Endothelial cell of umbilical vein (primary cell): ENCODE results near the gene CREB3. TPM values are rescaled to one million over a fixed set of nuclear protein-coding genes. Genes with fewer than 3 reads are reported as not detected.

Experiments
- BruUV-seq: library from RNA; stranded (reverse); fragments of 400-500 nt; replicated peaks from 2 replicates; lab custom pipeline; 2021; lab: Mats Ljungman, UMichigan
- CTCF ChIA-PET: fragments of 300-600, 350-600 bp; sonication (Branson Sonifier 250); formaldehyde crosslinking; loops from one replicate; lab custom pipeline; 2021; ENCODE audit warnings: antibody characterized with exemption, inconsistent platforms; lab: Charles Lee
- POLR2A ChIA-PET: fragments of 300-600, 350-600 bp; sonication (Branson Sonifier 250); formaldehyde crosslinking; loops from one replicate; lab custom pipeline; 2021; ENCODE audit warnings: antibody characterized with exemption, inconsistent platforms; lab: Charles Lee
- DNase-seq: peaks from one replicate; pipeline ENCODE4 v3.0.0-alpha.2; 2011; ENCODE audit warnings: low read depth, low spot score
- FAIRE-seq: peaks from 2 replicates; lab custom pipeline; 2011; peaks lifted over from hg19 to GRCh38; lab: Jason Lieb, UNC
- H2AFZ ChIP-seq: 2 replicates; pipeline ENCODE4 v1.6.0; 2012; ENCODE audit warnings: low read depth, low read length, control low read depth, inconsistent platforms
- H3K27ac ChIP-seq: 2 replicates; pipeline ENCODE4 v1.5.1; 2011; ENCODE audit warnings: low read depth, mild to moderate bottlenecking, control low read depth, low read length, moderate library complexity; ENCODE audit not compliant: insufficient read depth
- H3K27me3 ChIP-seq, 2 experiments: 2 replicates each; pipeline versions ENCODE4 v1.6.0 to v1.6.1; 2011; ENCODE audit warnings: low read length in 2 of 2, mixed read lengths in 1 of 2; ENCODE audit not compliant: control insufficient read depth in 2 of 2, insufficient read depth in 2 of 2
- H3K36me3 ChIP-seq, 2 experiments: 2 replicates in 1 of 2; 3 replicates in 1 of 2; pipeline ENCODE4 v1.5.1; 2011; ENCODE audit warnings: low read length in 2 of 2, mild to moderate bottlenecking in 1 of 2, moderate library complexity in 1 of 2; ENCODE audit not compliant: control insufficient read depth in 2 of 2, insufficient read depth in 2 of 2; ENCODE audit errors: extremely low read depth in 1 of 2
- H3K4me1 ChIP-seq: 3 replicates; pipeline ENCODE4 v1.5.1; 2011; ENCODE audit warnings: mild to moderate bottlenecking, low read length; ENCODE audit not compliant: control insufficient read depth, insufficient read depth; ENCODE audit errors: extremely low read depth
- H3K4me2 ChIP-seq: 2 replicates; pipeline ENCODE4 v1.6.1; 2011; ENCODE audit warnings: low read length, control low read depth, mixed read lengths; ENCODE audit not compliant: insufficient read depth
- H3K4me3 ChIP-seq, 3 experiments: fragments of 200-600 bp in 1 of 3; sonication (generic), shearing (Covaris generic) in 1 of 3; replicated peaks in 1 of 3; 2 replicates each; pipeline ENCODE4 v1.5.1; 2011 to 2016; ENCODE audit warnings: control low read depth in 3 of 3, low read length in 3 of 3, mild to moderate bottlenecking in 2 of 3, inconsistent platforms in 1 of 3, low read depth in 1 of 3, moderate library complexity in 1 of 3; ENCODE audit not compliant: insufficient read depth in 1 of 3
- H3K79me2 ChIP-seq: 2 replicates; pipeline ENCODE4 v1.6.0; 2012; ENCODE audit warnings: low read length, inconsistent platforms; ENCODE audit not compliant: control insufficient read depth, insufficient read depth
- H3K9ac ChIP-seq: replicated peaks from 2 replicates; pipeline ENCODE3; 2011; ENCODE audit warnings: low read length, control low read depth; ENCODE audit not compliant: insufficient read depth; ENCODE audit errors: extremely low read depth
- H3K9me1 ChIP-seq: replicated peaks from 3 replicates; pipeline ENCODE4 v1.6.0; 2011; ENCODE audit warnings: mild to moderate bottlenecking, low read length; ENCODE audit not compliant: control insufficient read depth, insufficient read depth; ENCODE audit errors: extremely low read depth
- H3K9me3 ChIP-seq: replicated peaks from 2 replicates; pipeline ENCODE4 v1.5.1; 2012; ENCODE audit warnings: low read length, inconsistent platforms; ENCODE audit not compliant: control insufficient read depth, insufficient read depth
- H4K20me1 ChIP-seq: replicated peaks from 2 replicates; pipeline ENCODE3; 2011; ENCODE audit warnings: mild to moderate bottlenecking, low read length; ENCODE audit not compliant: control insufficient read depth, insufficient read depth; ENCODE audit errors: extremely low read depth
- EZH2 ChIP-seq: IDR thresholded peaks from 2 replicates; pipeline ENCODE4 v1.6.1; 2012; ENCODE audit warnings: borderline replicate concordance, low read depth, mild to moderate bottlenecking, moderate library complexity, low read length, inconsistent platforms; ENCODE audit not compliant: severe bottlenecking
- FOS ChIP-seq: IDR thresholded peaks from 2 replicates; pipeline ENCODE4 v1.6.1; 2011; ENCODE audit warnings: mild to moderate bottlenecking, low read length, moderate library complexity, borderline replicate concordance; ENCODE audit not compliant: insufficient read depth
- GATA2 ChIP-seq: IDR thresholded peaks from 2 replicates; pipeline ENCODE4 v1.7.0; 2011; ENCODE audit warnings: low read depth, mild to moderate bottlenecking, moderate library complexity, mixed read lengths, low read length; ENCODE audit not compliant: insufficient read length, insufficient read depth
- JUN ChIP-seq: IDR thresholded peaks from 2 replicates; pipeline ENCODE4 v1.6.1; 2011; ENCODE audit warnings: borderline replicate concordance, low read depth; ENCODE audit not compliant: insufficient read length, insufficient read depth
- MYC ChIP-seq: IDR thresholded peaks from one replicate; pipeline ENCODE4 v1.6.1; 2011; ENCODE audit warnings: mild to moderate bottlenecking, low read depth, low read length
- POLR2A ChIP-seq: IDR thresholded peaks from 2 replicates; pipeline ENCODE4 v1.6.1; 2012; ENCODE audit warnings: low read depth, mild to moderate bottlenecking, control low read depth, low read length
- POLR2AphosphoS5 ChIP-seq: IDR thresholded peaks from 2 replicates; pipeline ENCODE4 v1.6.1; 2012; ENCODE audit warnings: low read depth, mild to moderate bottlenecking, control low read depth, low read length, moderate library complexity; ENCODE audit not compliant: insufficient read depth
- dilution Hi-C: fragments of 300-500 bp; cut with MboI; formaldehyde crosslinking; loops from one replicate; pipeline ENCODE4 v1.15.0; 2019; ENCODE audit warnings: low sequenced_read_pairs; ENCODE audit not compliant: extremely low pct_ligation_motif_present
- intact Hi-C: fragments of 100-400 bp; cut with micrococcal nuclease; formaldehyde crosslinking; loops from one replicate; pipeline ENCODE4 v1.10.0; 2022
- polyA plus RNA-seq, 4 experiments: library from polyadenylated mRNA; depleted of rRNA in 3 of 4; stranded (reverse) in 3 of 4; unstranded in 1 of 4; fragments of >200 nt; gene quantifications; 2 replicates each; pipeline versions ENCODE4 v1.2.1 to v1.2.3, GENCODE V29; 2011 to 2012; ENCODE audit warnings: missing spikeins in 1 of 4
- total RNA-seq: library from RNA; stranded (reverse); gene quantifications from 2 replicates; pipeline ENCODE4 v1.2.3, GENCODE V29; 2021
- TF ChIP-seq, protein P1 (sequence below), 2 donors: IDR thresholded peaks; 1 replicate in 1 of 2; 2 replicates in 1 of 2; pipeline ENCODE4 v1.5.1; 2011; ENCODE audit warnings: low read length in 2 of 2, mild to moderate bottlenecking in 2 of 2, moderate library complexity in 2 of 2, control low read depth in 1 of 2, inconsistent platforms in 1 of 2, low read depth in 1 of 2; ENCODE audit not compliant: insufficient read depth in 1 of 2; ENCODE audit errors: extremely low read depth in 1 of 2
- TF ChIP-seq, protein P2 (sequence below): IDR thresholded peaks from 2 replicates; pipeline ENCODE4 v1.6.1; 2011; ENCODE audit not compliant: insufficient read depth, insufficient read length

Gene CREB3
- total and polyA plus RNA-seq, 2 donors (not counting 3 experiments of a cell fraction or from before 2014, with no cell fraction given), result 39.8 to 52.1 TPM

DNA sequence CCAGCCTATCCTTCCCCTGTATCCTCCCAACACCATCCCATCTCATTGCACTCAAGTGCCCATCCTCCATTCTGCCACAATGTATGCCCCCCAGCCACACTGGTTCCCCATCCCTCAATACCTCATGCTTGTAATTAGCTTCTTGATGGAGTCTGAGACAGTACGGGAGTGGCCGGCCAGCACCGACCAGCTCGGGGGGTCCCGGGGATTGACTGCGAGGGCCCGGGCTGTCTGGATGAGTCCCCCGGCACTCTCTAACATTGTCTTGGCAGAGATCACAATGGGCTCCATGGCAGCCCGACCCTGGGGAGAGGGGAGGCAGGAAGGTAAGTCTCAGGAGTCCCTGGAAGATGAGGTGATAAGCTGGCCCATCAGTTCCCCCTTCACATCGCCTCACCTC lies 25.5 kb upstream of the CREB3 start:
- no peak overlapping the region for H3K4me2 ChIP-seq
- TF ChIP-seq GATA2 (no peak), POLR2AphosphoS5 (no peak), EZH2 (no peak), POLR2A (no peak), MYC (no peak), FOS (no peak), JUN (no peak)
- TF ChIP-seq, protein P1, sequence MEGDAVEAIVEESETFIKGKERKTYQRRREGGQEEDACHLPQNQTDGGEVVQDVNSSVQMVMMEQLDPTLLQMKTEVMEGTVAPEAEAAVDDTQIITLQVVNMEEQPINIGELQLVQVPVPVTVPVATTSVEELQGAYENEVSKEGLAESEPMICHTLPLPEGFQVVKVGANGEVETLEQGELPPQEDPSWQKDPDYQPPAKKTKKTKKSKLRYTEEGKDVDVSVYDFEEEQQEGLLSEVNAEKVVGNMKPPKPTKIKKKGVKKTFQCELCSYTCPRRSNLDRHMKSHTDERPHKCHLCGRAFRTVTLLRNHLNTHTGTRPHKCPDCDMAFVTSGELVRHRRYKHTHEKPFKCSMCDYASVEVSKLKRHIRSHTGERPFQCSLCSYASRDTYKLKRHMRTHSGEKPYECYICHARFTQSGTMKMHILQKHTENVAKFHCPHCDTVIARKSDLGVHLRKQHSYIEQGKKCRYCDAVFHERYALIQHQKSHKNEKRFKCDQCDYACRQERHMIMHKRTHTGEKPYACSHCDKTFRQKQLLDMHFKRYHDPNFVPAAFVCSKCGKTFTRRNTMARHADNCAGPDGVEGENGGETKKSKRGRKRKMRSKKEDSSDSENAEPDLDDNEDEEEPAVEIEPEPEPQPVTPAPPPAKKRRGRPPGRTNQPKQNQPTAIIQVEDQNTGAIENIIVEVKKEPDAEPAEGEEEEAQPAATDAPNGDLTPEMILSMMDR (IDR thresholded peaks at IDR 0.05; ENCODE audit: extremely low read depth in 1 of 2, insufficient read depth in 1 of 2, low read depth in 1 of 2, low read length in 2 of 2), result no peak
- TF ChIP-seq, protein P2, sequence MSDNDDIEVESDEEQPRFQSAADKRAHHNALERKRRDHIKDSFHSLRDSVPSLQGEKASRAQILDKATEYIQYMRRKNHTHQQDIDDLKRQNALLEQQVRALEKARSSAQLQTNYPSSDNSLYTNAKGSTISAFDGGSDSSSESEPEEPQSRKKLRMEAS, result no peak
- H4K20me1 ChIP-seq, result no peaks in the 10 kb centered on the region
- no peak overlapping the region for H2AFZ ChIP-seq
- BruUV-seq, result no TSS peak
- H3K79me2 ChIP-seq, result no peaks in the 10 kb centered on the region
- no peaks in the 10 kb centered on the region for H3K27me3 ChIP-seq
- FAIRE-seq, result no peak
- no peaks in the 10 kb centered on the region for H3K9me3 ChIP-seq
- no peaks in the 10 kb centered on the region for H3K9me1 ChIP-seq
- ChIA-PET POLR2A (no interaction called here), CTCF (interaction anchor here (2.0 kb wide), 1 partner anchor 10 kb away, joined by 15 read pairs; no protein-coding TSS in a partner anchor)
- no peak overlapping the region for H3K4me3 ChIP-seq
- DNase-seq, result no peak
- intact Hi-C loops (no loop called here), dilution Hi-C loops (no loop called here)
- H3K36me3 ChIP-seq, result peaks cover 63 to 81% of the 10 kb centered on the region in 2 experiments
- H3K9ac ChIP-seq, result no peak overlapping the region
- no peak overlapping the region for H3K27ac ChIP-seq
- no peaks in the 10 kb centered on the region for H3K4me1 ChIP-seq
